Measurements from ENCODE around the gene RPS23. TPM values are rescaled to one million over a fixed set of nuclear protein-coding genes. Genes with fewer than 3 reads are reported as not detected.

RPS23 gene
- total and polyA plus RNA-seq, 2 donors from 2014 or later = 1,470 to 2,169 TPM

- no peak for FAIRE-seq
- Histone ChIP-seq H3K9ac (ENCODE audit: low read length in 3 of 3) (no peak overlapping the region), H3K4me3 (ENCODE audit: low read length in 3 of 3) (peak overlapping the region in 1 of 3 donors; percentile 30)
Observed at GRCh38 chr5:82312373-82312856, 34.3 kb upstream of the RPS23 start.

GRCh38 chr5:82309091-82309531 lies 31.0 kb upstream of the RPS23 start:
- H3K9me3 ChIP-seq (ENCODE audit: control insufficient read depth in 2 of 3, insufficient read depth in 1 of 3, low read length in 3 of 3) = no peaks in the 10 kb centered on the region
- FAIRE-seq = no peak
- no peak overlapping the region for H3K27ac ChIP-seq (ENCODE audit: low read depth in 2 of 2, low read length in 2 of 2)
- no peak overlapping the region for H3K4me3 ChIP-seq (ENCODE audit: low read length in 3 of 3)
- intact Hi-C loops (cut with DNase I) = no loop called here
- no peak overlapping the region for H3K9ac ChIP-seq (ENCODE audit: low read length in 3 of 3)
- H3K27me3 ChIP-seq (ENCODE audit: control insufficient read depth, insufficient read depth, low read length) = no peaks in the 10 kb centered on the region
- peaks cover 0 to 2% (median 0%) of the 10 kb centered on the region in 3 donors for H3K36me3 ChIP-seq (ENCODE audit: control insufficient read depth in 2 of 3, insufficient read depth in 3 of 3, low read length in 3 of 3)
- H3K4me1 ChIP-seq (ENCODE audit: control insufficient read depth in 2 of 3, insufficient read depth in 2 of 3, low read depth in 1 of 3, low read length in 3 of 3) = no peaks in the 10 kb centered on the region
- DNase-seq = no peak
- TF ChIP-seq CTCF (IDR thresholded peaks at IDR 0.05; ENCODE audit: borderline replicate concordance, extremely low read depth, insufficient read depth) = no peak

More at GRCh38 chr5:82312373-82312856, 34.3 kb upstream of the RPS23 start:
- peak; percentile 71 for TF ChIP-seq CTCF (IDR thresholded peaks at IDR 0.05; ENCODE audit: borderline replicate concordance, extremely low read depth, insufficient read depth)
- peaks cover 0 to 2% (median 0%) of the 10 kb centered on the region in 3 donors for H3K36me3 ChIP-seq (ENCODE audit: control insufficient read depth in 2 of 3, insufficient read depth in 3 of 3, low read length in 3 of 3)
- H3K4me1 ChIP-seq (ENCODE audit: control insufficient read depth in 2 of 3, insufficient read depth in 2 of 3, low read depth in 1 of 3, low read length in 3 of 3) = no peaks in the 10 kb centered on the region
- intact Hi-C loops (cut with DNase I) = no loop called here
- no peak overlapping the region for H3K27ac ChIP-seq (ENCODE audit: low read depth in 2 of 2, low read length in 2 of 2)
- H3K9me3 ChIP-seq (ENCODE audit: control insufficient read depth in 2 of 3, insufficient read depth in 1 of 3, low read length in 3 of 3) = no peaks in the 10 kb centered on the region
- no peaks in the 10 kb centered on the region for H3K27me3 ChIP-seq (ENCODE audit: control insufficient read depth, insufficient read depth, low read length)
- DNase-seq = peak in 4 of 5 donors; percentile 59 to 91 (median 84)

- H3K36me3 ChIP-seq (ENCODE audit: control insufficient read depth in 2 of 3, insufficient read depth in 3 of 3, low read length in 3 of 3) = peaks cover 0 to 2% (median 0%) of the 10 kb centered on the region in 3 donors
- DNase-seq = no peak
- H3K27me3 ChIP-seq (ENCODE audit: control insufficient read depth, insufficient read depth, low read length) = no peaks in the 10 kb centered on the region
- no peaks in the 10 kb centered on the region for H3K9me3 ChIP-seq (ENCODE audit: control insufficient read depth in 2 of 3, insufficient read depth in 1 of 3, low read length in 3 of 3)
- intact Hi-C loops (cut with DNase I) = no loop called here
- no peak overlapping the region for H3K9ac ChIP-seq (ENCODE audit: low read length in 3 of 3)
- H3K4me1 ChIP-seq (ENCODE audit: control insufficient read depth in 2 of 3, insufficient read depth in 2 of 3, low read depth in 1 of 3, low read length in 3 of 3) = no peaks in the 10 kb centered on the region
- no peak for FAIRE-seq
- H3K27ac ChIP-seq (ENCODE audit: low read depth in 2 of 2, low read length in 2 of 2) = no peak overlapping the region
- TF ChIP-seq CTCF (IDR thresholded peaks at IDR 0.05; ENCODE audit: borderline replicate concordance, extremely low read depth, insufficient read depth) = no peak
- H3K4me3 ChIP-seq (ENCODE audit: low read length in 3 of 3) = no peak overlapping the region
Observed at GRCh38 chr5:82308416-82308815, 30.3 kb upstream of the RPS23 start.

GRCh38 chr5:82307451-82307850 lies 29.3 kb upstream of the RPS23 start:
- Histone ChIP-seq H3K9ac (ENCODE audit: low read length in 3 of 3) (no peak overlapping the region), H3K4me3 (ENCODE audit: low read length in 3 of 3) (no peak overlapping the region), H3K9me3 (ENCODE audit: control insufficient read depth in 2 of 3, insufficient read depth in 1 of 3, low read length in 3 of 3) (no peaks in the 10 kb centered on the region), H3K27ac (ENCODE audit: low read depth in 2 of 2, low read length in 2 of 2) (no peak overlapping the region), H3K27me3 (ENCODE audit: control insufficient read depth, insufficient read depth, low read length) (no peaks in the 10 kb centered on the region), H3K4me1 (ENCODE audit: control insufficient read depth in 2 of 3, insufficient read depth in 2 of 3, low read depth in 1 of 3, low read length in 3 of 3) (no peaks in the 10 kb centered on the region), H3K36me3 (ENCODE audit: control insufficient read depth in 2 of 3, insufficient read depth in 3 of 3, low read length in 3 of 3) (peaks cover 0 to 2% (median 0%) of the 10 kb centered on the region in 3 donors)
- no peak for FAIRE-seq
- intact Hi-C loops (cut with DNase I) = no loop called here
- no peak for DNase-seq
- TF ChIP-seq CTCF (IDR thresholded peaks at IDR 0.05; ENCODE audit: borderline replicate concordance, extremely low read depth, insufficient read depth) = no peak

Data from kidney (tissue), 14 donors.